AG09319 (cell line): Measurements from ENCODE around the gene SCG3.

Experiments used
- DNase-seq: peaks from one replicate; pipeline ENCODE4 v3.0.0-alpha.2; 2010; ENCODE audit warnings: low read depth; ENCODE audit errors: extremely low read depth
- TF ChIP-seq, protein P1 (sequence below): IDR thresholded peaks from 2 replicates; pipeline ENCODE4 v1.5.1; 2011; ENCODE audit warnings: low read depth, mild to moderate bottlenecking, inconsistent platforms, low read length, moderate library complexity

Gene SCG3

DNA sequence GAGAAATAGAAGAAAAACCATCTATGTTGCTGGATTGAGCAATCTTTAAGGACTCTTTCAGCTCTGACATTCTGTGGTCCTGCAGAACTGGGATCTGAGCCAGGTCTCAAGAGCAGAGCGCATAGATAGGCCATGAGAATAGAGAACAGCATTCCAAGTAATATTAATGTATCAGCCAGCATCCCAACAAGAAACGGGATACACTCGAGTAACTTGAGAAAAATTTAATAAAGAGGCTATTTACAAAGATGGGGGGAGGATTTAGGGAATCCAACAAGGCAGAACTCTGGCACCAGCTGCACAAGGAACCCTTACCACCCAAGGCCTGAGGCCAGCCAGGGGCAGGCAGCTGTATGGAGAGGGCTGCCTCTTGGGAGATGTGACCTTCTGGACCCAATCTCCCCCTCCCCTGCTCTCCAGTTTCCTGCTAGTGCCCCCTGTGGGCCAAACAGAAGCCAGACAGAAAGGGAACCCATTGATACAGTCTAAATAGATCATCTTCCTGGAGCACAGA lies 78.3 kb downstream of the SCG3 start:
- TF ChIP-seq, protein P1, sequence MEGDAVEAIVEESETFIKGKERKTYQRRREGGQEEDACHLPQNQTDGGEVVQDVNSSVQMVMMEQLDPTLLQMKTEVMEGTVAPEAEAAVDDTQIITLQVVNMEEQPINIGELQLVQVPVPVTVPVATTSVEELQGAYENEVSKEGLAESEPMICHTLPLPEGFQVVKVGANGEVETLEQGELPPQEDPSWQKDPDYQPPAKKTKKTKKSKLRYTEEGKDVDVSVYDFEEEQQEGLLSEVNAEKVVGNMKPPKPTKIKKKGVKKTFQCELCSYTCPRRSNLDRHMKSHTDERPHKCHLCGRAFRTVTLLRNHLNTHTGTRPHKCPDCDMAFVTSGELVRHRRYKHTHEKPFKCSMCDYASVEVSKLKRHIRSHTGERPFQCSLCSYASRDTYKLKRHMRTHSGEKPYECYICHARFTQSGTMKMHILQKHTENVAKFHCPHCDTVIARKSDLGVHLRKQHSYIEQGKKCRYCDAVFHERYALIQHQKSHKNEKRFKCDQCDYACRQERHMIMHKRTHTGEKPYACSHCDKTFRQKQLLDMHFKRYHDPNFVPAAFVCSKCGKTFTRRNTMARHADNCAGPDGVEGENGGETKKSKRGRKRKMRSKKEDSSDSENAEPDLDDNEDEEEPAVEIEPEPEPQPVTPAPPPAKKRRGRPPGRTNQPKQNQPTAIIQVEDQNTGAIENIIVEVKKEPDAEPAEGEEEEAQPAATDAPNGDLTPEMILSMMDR: peak; percentile 36
- peak; percentile 93 for DNase-seq

DNA sequence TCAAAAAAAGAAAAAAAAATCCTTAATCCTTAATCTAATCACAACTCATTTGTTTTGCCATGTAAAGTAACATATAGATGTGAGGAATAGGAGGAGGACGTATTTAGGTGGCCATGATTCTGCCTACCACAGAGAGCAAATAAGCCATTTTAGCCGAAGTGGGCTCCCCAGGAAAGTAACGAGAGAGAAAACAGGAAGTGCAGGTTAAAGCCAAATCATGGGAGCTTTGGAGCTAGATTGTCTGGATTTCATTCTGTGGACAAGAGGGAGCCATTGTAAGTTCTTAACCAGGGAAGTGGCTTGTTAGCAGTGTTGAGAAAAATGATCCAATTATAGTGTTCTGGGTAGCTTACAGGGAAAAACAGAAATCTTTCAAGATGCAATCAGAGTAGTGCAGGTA lies 79.5 kb downstream of the SCG3 start:
- DNase-seq: no peak
- TF ChIP-seq, protein P1: no peak

DNA sequence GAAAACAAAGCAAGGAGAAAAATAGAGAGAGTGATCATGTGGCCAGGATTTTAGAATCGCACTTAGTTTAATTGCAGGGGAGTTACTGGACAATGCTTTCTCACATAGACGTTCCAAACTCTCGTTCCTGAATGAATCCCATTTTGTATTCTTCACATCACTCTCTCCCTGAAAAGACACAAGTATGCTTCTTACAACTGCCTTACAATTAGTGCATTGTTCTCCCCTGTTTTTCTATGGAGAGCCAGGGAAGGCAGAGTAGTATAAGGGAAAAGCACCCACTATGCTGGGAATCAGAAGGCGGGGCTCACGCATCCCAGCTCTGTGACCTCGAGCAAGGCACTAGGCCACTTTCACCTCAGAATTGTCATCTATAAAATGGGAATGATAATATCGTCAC lies 84.4 kb downstream of the SCG3 start:
- TF ChIP-seq, protein P1: no peak
- no peak for DNase-seq

DNA sequence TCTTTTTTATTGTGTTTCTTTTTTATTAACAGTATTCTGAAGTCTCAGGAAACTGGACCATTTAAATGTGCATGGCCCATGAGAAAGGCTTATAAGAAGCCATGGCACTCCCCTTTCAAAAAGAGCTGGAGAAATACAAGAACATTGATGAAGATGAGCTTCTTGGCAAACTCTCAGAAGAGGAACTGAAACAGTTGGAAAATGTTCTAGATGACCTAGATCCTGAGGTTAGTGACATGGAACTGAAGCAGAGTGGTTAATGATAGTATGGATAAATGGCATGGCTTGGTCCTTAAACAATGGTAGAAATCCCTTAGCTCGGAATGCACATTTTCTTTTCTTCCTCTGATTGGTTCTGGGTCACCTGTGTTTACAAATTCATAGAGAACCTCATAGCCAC lies 85.0 kb downstream of the SCG3 start:
- TF ChIP-seq, protein P1: no peak
- no peak for DNase-seq

DNA sequence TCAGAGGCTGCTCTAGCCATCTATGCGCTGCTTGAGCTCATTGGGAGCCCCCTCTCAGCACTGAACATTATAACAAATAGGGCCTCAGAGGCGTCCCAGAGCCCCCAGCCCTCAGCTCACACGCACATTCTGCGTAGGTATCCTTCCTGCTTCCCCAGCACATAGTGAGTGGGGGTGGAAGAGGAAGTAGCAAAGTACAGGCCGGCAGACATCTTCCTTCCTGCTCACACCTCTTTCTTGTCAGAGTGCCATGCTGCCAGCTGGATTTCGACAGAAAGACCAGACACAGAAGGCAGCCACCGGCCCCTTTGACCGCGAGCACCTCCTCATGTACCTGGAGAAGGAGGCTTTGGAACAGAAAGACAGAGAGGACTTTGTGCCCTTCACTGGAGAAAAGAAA lies 86.7 kb downstream of the SCG3 start:
- no peak for DNase-seq
- TF ChIP-seq, protein P1: no peak
